Lower leg skin (tissue), 3 donors: ENCODE data around the gene AOPEP.

Experiments
- CTCF ChIP-seq, 3 donors: fragments of 450-650 bp; IDR thresholded peaks; one replicate each; pipeline ENCODE4 v1.5.1; 2016; ENCODE audit warnings: antibody characterized with exemption in 3 of 3, mild to moderate bottlenecking in 3 of 3, moderate library complexity in 2 of 3
- POLR2A ChIP-seq, 2 donors: fragments of 450-650 bp; IDR thresholded peaks; one replicate each; pipeline ENCODE4 v1.6.1; 2016 to 2017; ENCODE audit warnings: antibody characterized with exemption in 2 of 2, mild to moderate bottlenecking in 1 of 2, moderate library complexity in 1 of 2

- no peak for TF ChIP-seq CTCF (IDR thresholded peaks at IDR 0.05)
- no peak for TF ChIP-seq POLR2A (IDR thresholded peaks at IDR 0.05)
Measured at GRCh38 chr9:94806307-94806893, 79.9 kb downstream of the AOPEP start.
